Ishikawa (cell line): ENCODE data around the gene CFAP157.

ENCODE experiments used
- CEBPB ChIP-seq: IDR thresholded peaks from 2 replicates; pipeline ENCODE4 v1.6.1; 2012
- CREB1 ChIP-seq: IDR thresholded peaks from 2 replicates; pipeline ENCODE4 v1.6.1; 2012; ENCODE audit warnings: low read depth
- EGR1 ChIP-seq: IDR thresholded peaks from 2 replicates; pipeline ENCODE4 v1.6.1; 2012
- EP300 ChIP-seq: IDR thresholded peaks from 2 replicates; pipeline ENCODE4 v1.6.1; 2012; ENCODE audit warnings: borderline replicate concordance
- FOXM1 ChIP-seq: IDR thresholded peaks from 2 replicates; pipeline ENCODE4 v1.6.1; 2012; ENCODE audit warnings: low read depth, borderline replicate concordance
- NFIC ChIP-seq: IDR thresholded peaks from 2 replicates; pipeline ENCODE4 v1.6.1; 2012
- RAD21 ChIP-seq: IDR thresholded peaks from 2 replicates; pipeline ENCODE4 v1.6.1; 2012; ENCODE audit warnings: low read depth
- REST ChIP-seq: IDR thresholded peaks from 2 replicates; pipeline ENCODE4 v1.6.1; 2012; ENCODE audit warnings: low read depth, mild to moderate bottlenecking
- TAF1 ChIP-seq: IDR thresholded peaks from 2 replicates; pipeline ENCODE4 v1.6.1; 2012; ENCODE audit warnings: low read depth, mild to moderate bottlenecking
- TCF12 ChIP-seq: IDR thresholded peaks from 2 replicates; pipeline ENCODE4 v1.6.1; 2012; ENCODE audit warnings: low read depth
- TEAD4 ChIP-seq: IDR thresholded peaks from 2 replicates; pipeline ENCODE4 v1.6.1; 2012
- USF1 ChIP-seq: IDR thresholded peaks from 2 replicates; pipeline ENCODE4 v1.6.1; 2012
- YY1 ChIP-seq: IDR thresholded peaks from 2 replicates; pipeline ENCODE4 v1.6.1; 2012; ENCODE audit warnings: low read depth
- ZBTB7A ChIP-seq: IDR thresholded peaks from 2 replicates; pipeline ENCODE4 v1.6.1; 2012; ENCODE audit warnings: low read depth
- TF ChIP-seq, protein P1 (sequence below): IDR thresholded peaks from 2 replicates; pipeline ENCODE4 v1.6.1; 2012

The CFAP157 gene

GRCh38 chr9:127754099-127755060 is 47.6 kb downstream of the CFAP157 start:
- no peak for TF ChIP-seq ZBTB7A

- no peak for TF ChIP-seq REST
- TF ChIP-seq TAF1 = no peak
- TF ChIP-seq USF1 = no peak
- TF ChIP-seq TCF12 = no peak
- no peak for TF ChIP-seq NFIC
- no peak for TF ChIP-seq TEAD4
- no peak for TF ChIP-seq EGR1
- TF ChIP-seq YY1 = no peak
- no peak for TF ChIP-seq EP300
- TF ChIP-seq ZBTB7A = no peak
- TF ChIP-seq RAD21 = no peak
- TF ChIP-seq CREB1 = no peak
- TF ChIP-seq FOXM1 = no peak
- TF ChIP-seq, protein P1, sequence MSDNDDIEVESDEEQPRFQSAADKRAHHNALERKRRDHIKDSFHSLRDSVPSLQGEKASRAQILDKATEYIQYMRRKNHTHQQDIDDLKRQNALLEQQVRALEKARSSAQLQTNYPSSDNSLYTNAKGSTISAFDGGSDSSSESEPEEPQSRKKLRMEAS = no peak
- no peak for TF ChIP-seq CEBPB
Observed at GRCh38 chr9:127755061-127756060, 48.6 kb downstream of the CFAP157 start.

GRCh38 chr9:127756233-127756632 is 49.4 kb downstream of the CFAP157 start:
- TF ChIP-seq FOXM1 = no peak
- no peak for TF ChIP-seq CEBPB
- no peak for TF ChIP-seq EP300
- no peak for TF ChIP-seq ZBTB7A
- TF ChIP-seq USF1 = no peak
- no peak for TF ChIP-seq EGR1
- no peak for TF ChIP-seq RAD21
- no peak for TF ChIP-seq REST
- TF ChIP-seq, protein P1 = no peak
- no peak for TF ChIP-seq YY1
- TF ChIP-seq CREB1 = no peak

DNA sequence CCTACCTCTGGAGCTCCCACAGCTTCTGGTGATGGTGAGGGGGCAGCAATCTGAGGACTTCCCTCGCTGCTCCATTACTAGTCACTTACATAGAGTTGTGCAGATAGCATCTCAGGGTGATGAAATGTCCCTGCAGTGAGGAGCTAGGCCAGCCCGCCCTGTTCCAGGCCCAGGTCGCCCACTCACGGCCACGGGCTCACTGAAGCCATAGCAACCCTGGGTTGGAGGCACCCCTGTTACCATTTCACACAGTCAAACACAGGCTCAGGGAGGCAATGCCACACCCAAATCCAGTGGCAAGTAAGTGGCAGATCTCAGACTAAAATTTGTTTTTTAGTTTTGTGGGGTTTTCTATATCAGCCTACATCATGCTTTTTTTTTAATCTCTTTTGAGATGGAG is 52.1 kb downstream of the CFAP157 start:
- TF ChIP-seq TEAD4 (no peak), CEBPB (no peak), USF1 (no peak), TAF1 (no peak), NFIC (no peak), FOXM1 (no peak), CREB1 (no peak), EGR1 (no peak)
- TF ChIP-seq, protein P1 = no peak

DNA sequence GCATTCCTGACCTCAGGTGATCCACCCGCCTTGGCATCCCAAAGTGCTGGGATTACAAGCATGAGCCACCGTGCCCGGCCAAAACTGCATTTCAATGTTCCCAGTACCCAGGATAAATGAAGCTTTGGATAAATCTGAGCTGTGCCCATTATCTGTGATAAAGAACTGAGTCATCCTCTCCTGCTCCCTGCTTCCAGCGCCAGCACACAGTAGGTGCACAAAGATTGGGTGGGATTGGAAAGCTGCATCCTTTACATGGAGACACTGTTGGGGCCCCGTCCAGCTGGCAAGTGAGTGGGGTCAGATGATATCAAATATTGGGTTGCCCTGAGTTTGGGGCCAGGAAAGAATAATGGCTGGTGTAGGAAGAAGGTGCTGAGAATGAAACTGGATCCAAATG is 54.3 kb downstream of the CFAP157 start:
- TF ChIP-seq YY1 (no peak), RAD21 (no peak), ZBTB7A (no peak), TCF12 (no peak), REST (no peak), EP300 (no peak), USF1 (no peak), EGR1 (no peak)
